ENCODE measurements around the gene TACC2. TPM values are rescaled to one million over a fixed set of nuclear protein-coding genes. Genes with fewer than 3 reads are reported as not detected.

The TACC2 gene
- total RNA-seq, 1 experiment from 2014 or later = 89.0 TPM

Other genes starting within 250 kb of the TACC2 start
- gene ATE1, start 61.1 kb upstream of the TACC2 start, total RNA-seq (2022) = 33.1 and 40.4 TPM in 2 replicates
- 24.5 and 30.2 TPM in 2 replicates for gene NSMCE4A, start 13.9 kb upstream of the TACC2 start, total RNA-seq (2022)

Measured in MCF 10A (cell line).